GM03348 (cell line): Measurements from ENCODE around the gene ZMYND8.
"Not testable (repeated sequence)": the region's sequence is repeated elsewhere in the genome, so short reads cannot be mapped to it uniquely, and the experiment has no call there.

Experiments
- DNase-seq: peaks from one replicate; pipeline ENCODE4 v3.0.0; 2012; ENCODE audit warnings: low spot score

Gene ZMYND8

DNA sequence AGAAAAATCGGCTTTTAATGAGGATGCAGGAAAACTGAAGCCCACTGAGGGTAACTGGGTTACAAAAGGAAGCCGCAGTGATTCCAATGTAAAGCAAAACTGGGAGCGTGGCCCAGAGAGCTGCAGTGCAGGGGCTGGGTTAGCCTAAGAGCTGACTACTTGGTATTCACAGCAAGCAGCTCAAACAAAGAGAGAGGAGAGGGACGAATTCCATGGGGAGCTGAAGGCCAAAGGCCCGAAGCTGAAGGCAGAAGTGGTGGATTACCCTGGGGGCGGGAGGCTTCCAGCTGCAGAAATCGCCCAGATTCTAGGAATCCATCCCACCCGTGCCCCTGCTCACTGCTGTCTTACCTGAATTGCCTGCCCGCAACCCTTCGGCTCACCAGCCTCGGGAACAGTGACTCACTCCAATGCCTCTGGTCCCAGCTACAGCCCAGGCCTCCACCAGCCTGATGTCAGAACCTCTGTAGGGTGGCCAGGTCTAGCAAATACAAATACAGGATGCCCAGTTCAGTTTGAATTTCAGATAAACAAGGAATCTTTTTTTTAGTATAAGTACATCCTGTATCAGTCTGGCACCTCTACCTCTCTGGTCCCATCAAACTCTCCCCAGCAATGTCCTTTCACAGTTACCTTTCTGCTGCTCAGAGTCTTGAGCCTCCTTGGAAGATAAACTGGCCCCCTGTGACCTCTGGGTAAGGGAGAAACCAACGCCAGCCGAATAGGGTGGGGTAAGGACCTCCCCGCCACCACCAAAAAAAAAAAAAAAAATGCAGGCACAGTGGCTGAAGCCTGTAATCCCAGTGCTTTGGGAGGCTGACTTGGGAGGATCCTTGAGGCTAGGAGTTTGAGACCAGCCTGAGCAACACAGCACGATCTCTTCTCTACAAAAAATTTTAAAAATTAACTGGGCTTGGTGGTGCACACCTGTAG, 14.6 kb upstream of the ZMYND8 start:
- no peak for DNase-seq

DNA sequence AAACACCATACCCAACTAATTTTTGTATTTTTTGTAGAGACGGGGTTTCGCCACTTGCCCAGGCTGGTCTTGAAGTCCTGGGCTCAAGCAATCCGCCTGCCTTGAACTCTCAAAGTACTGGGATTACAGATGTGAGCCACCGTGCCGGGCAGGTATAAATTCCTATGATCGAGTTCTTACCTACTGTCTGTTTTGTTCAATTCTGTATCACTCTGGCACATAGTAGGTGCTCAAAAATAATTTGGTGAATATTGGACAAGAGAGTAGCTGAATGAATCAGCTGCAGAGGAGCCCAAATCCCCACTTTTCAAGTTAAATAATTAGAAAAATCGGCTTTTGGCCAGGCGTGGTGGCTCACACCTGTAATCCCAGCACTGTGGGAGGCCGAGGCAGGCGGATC, 13.7 kb upstream of the ZMYND8 start:
- DNase-seq = no peak

DNA sequence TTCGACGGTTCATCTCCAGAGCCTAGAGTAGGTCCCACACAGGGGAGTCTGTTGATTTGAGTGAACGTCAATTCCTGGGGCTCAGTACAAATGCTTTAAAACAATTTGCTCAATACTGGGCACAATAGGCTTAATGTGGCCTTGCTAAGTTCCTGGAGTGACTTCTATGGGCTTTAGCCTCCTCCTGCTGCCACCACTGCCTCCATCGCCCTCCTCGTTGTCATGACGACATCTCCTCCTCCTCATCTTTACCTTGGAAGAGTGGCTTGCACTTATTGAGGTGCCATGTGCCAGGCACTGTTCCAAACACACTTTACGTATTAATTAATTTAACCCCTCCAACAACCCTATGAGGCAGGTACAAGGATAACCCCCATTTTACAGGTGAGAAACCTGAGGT, 11.8 kb upstream of the ZMYND8 start:
- DNase-seq = no peak

DNA sequence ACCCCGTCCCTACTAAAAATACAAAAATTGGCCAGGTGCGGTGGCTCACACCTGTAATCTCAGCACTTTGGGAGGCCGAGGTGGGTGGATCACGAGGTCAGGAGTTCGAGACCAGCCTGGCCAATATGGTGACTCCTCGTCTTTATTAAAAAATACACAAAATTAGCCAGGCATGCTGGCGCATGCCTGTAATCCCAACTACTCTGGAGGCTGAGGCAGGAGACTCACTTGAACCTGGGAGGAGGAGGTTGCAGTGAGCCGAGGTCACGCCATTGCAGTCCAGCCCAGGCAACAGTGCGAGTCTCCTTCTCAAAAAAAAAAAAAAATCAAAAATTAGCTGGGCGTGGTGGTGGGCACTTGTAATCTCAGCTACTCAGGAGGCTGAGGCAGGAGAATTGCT, 9.8 kb upstream of the ZMYND8 start:
- not testable (repeated sequence) for DNase-seq

DNA sequence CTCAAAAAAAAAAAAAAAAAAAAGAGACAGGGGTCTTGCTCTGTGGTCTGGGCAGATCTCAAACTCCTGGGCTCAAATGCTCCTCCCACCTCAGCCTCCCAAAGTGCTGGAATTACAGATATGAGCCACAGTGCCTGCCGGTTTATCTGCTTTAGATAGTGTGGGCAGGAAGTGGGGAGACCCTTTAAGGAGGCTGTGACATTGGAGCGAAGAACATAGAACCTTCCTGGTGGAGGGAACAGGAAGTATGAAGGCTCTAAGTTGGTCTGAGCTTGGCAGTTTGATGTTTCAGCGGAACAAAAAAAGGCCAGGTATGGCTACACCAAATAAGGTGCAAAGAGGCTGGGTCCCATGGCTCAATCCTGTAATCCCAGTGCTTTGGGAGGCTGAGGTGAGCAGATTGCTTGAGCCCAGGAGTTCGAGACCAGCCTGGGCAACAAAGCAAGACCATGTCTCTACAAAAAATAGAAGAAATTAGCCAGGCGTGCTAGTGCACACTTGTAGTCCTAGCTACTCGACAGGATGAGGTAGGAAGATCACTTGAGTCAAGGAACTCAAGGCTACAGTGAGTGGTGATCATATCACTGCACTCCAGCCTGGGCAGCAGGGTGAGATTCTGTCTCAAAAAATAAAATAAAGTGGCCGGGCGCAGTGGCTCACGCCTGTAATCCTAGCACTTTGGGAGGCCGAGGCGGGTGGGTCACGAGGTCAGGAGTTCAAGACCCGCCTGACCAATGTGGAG, 8.7 kb upstream of the ZMYND8 start:
- no peak for DNase-seq

DNA sequence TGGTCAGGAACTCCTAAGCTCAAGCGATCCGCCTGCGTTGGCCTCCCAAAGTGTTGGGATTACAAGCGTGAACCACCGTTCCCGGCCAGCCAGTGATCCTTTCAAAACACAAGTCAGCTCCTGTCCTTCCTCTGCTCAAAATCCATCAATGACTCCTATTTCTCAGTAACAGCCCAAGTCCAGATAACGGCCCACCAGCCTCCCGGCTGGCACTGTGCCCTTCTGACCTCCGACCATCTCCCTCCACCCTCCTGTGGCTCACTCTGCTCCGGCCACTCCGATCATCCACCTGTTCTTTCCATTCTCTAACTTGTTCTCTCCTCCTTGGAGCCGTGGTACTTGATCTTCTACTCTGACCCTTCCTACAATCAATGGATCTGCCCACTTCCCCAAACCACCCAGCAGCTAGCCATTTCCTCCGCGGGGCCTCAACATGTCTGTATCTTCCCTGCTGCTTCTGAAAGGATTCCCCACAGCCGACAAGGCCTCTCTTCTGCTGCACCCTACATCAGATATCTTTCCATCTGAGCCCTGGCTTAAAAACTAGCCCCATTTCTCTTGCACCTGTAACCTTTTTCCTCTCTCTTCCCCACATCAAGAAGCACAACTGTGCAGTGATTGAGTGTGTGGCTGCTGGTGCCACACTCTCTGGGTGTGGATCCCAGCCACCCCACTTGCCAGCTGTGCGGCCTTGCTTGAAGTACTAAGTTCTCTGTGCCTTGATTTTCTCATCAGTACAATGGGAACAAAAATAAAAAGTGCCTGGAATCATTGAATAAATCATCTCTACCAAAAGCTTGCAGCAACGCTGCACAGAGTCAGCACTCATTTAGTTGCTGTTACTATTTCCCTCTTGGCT, 6.1 kb upstream of the ZMYND8 start:
- DNase-seq = no peak

DNA sequence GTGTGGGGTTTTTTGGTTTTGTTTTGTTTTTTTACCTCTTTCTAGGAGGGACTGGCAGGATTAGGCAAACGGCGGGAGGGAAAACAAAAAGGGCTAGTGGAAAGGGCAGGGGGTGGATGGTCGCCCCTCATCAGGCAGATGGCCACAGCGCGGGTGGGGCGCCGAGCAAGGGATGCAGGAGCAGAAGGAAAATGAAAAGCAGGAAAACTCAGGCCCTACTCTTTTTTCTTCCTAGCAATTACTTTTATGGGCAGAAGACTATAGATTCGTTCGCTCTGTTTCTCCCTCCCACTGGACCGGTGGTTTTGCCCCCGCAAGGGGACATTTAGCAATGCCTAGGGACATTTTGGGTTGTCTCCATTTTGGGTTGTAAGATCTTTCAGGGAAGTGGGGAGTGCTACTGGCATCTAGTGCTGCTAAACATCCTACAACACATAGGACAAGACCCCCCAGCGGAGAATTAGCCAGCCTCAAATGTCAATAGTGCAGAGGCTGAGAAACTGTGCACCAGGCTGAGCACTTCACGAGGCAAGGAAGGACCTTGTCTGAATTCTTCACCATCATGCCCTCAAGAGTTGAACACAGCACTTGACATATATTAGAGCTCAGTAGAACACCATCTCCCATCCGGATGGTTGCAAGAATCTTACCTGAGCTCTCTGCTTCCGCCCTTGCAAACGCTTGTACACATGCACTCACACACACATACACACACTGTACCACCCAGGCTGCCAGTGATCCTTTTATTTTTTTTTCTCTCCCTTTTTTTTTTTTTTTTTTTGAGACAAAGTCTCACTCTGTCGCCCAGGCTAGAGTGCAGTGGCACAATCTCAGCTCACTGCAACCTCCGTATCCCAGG, 4.8 kb upstream of the ZMYND8 start:
- no peak for DNase-seq

DNA sequence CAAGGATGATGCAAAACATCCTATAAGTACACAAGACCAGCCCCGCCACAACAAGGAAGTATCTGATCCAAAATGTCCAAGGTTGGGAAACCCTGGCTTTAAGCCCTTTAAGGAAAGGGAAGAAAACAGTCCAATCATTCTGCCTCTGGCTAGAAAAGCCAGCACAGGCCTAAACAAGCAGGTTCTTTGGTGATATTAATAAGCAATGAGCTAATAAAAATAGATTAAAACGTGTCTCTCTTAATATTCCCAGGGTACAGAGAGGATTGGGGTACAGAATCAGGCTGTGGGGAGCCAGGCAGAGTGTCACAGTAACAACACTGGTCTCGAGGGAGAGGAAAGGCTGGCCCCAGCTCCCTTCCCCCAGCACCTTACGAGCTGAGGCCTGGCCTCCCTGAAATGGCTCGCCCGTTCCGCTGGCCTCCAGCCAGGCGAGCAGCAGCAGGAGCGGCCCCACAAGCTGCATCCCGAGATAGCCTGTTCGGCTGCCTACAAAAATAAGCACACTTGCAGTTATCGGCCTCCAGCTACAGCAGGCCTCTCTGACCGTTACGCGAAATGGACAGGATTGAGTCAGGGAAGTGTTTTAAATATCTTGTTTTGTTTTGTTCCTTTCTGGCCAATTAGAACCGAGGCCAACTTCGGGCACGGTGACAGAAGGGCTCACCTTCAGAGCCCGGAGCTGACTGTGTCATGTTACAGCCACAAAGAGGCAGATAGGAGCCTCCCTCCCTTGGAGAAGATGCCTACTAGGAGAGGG, 4.0 kb upstream of the ZMYND8 start:
- peak; percentile 60 for DNase-seq

DNA sequence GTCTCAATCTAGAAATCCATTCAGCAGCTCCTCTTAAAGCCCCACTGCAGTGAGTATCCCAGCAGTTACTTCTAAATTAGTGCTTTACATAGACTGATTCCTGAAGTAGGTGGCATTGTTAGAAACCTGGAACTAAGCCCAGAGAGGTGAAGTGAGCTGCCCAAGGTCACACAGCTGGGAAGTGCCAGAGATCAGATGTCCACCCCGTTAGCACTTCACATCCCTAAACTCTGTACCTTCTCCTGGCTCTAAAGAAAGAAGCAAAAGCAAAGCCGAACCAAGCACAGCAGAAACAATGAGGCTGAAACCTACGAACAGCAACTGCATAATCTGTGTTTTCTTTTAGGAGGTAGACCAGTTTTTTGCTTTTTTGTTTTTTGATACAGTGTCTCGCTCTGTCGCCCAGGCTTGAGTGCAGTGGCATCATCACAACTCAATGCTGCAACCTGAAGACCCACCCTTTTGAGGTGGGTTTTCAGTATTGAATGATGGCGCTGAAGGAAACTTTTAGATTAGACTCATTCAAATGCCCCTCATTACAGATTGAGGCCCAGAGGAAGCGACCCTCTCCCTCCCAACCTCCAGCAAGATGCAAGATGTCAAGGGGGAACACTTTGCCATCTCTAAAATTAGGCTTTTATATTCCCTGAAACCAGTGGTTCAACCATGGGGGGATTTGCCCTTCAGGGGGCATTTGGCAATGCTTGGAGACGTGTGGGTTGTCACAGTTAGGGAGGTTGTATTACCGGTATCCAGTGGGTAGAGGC, 3.2 kb upstream of the ZMYND8 start:
- DNase-seq = no peak

DNA sequence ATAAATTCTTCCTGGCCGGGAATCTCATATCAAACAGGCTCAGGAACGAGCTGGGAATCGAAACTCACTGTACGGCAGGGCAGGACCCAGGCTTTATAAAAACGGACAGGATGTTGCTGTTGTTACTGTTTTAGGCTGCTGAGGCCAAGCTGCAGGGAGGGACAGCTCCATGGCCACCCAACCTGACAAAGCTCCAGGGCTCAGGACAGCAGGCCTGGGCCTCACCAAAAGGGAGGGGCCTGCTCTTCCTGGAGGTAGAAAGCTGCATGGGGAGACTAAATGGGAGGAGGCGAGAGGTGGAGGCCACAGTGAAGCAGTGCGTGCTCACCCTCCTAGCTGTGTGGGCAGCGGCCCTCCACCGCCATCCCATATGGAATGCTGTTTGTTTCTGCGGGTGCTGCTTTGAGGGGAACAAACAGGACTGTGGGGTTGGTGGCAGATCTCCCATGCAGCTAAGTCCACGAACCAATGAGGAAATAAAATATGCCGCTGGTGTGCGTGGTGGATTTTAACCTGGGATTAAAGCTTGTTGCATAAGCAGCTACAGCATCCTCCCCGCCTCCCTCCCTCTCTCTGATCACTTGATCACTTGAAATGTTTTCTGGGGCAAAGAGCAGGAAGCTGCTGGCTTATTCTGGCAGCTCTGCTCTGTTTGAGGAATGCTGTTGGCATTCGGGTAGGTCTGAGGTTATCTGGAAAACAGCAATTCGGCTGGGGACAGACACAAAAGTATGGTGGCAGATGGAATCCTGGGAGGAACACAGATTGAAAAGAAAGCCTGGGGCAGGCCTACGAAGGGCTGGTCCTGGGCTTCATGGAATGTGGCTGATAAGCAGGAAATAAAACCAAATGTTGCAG, 2.4 kb upstream of the ZMYND8 start:
- DNase-seq = peak; percentile 81

DNA sequence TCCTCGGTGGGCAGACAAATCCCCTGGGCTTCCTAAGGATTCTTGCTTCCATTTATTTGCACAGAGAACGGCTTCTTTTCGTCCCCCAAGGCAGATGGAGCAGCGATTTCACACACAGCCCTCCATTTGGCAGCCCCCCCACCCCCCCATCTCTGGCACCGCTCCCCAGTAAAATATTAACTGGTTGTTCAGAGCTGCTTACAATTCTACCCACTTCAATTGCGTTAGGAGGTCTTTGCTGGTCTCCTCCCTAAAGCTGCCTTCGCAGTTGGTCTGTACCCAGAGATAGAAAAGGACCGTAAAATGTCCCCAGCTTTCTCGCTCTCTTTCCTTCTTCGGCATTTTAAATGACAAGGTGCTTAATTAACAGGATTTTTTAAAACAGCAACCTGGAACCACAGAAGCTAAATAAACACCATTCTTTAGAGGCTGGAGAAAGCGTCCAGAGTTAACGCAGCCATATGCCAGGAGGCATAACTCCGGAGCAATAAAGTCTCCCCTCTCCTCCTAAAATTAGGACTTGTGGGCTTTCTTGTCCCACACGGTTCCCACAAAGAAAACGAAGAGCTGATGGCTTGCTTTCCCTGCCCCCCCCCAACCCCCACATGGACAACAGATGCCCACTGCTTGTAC, 1.7 kb upstream of the ZMYND8 start:
- no peak for DNase-seq

DNA sequence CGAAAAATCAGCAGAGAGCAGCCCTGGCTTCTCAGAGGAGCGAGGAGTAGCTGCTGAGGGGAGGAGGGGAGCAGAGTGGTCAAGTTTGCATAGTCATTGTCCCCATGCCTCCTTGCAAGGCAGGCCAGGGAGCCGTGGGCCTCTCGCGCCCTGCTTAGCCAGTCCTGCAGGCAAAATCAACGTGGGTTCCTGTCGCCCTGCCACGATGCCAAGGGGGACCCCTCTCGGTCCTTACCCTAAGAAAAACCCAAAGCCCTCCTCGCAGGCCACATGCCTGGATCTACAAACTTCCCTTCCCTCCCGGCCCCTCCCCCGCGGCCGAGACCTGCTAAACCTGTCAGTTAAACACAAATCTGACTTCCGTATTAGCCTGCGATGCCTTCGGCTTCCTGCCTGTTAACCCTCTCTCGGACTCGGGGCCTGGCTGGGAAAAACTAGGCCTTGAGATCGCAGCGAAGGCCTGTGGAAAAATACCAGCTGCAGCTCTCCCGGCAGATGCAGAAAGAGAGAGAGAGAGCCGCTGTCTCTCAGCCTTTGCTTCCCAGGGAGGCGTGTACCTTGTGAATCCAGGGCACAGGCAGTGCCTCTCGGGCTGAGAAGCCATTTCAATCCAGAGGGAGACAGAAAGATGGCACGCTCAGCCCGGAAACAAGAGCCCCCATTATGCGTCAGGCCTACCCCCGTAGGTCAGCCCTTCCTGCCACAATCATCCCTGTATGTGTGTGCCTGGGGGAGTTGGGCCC, 968 bp upstream of the ZMYND8 start:
- peak; percentile 69 for DNase-seq

DNA sequence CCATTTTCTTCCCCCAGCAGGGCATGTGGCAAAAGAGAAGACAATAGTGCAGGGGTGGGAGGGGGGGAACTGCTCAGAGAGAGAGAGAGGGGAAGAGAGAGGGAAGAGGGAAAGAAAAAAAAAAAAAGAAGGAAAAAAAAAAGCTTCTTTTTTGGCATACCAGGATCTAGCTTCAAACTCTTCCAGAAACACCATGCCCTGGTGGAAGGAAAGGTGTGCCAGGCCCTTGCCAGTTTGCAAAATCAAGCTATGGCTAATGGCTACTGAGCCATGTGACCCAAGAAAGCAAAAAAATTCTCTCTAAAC, 326 bp downstream of the ZMYND8 start:
- no peak for DNase-seq

DNA sequence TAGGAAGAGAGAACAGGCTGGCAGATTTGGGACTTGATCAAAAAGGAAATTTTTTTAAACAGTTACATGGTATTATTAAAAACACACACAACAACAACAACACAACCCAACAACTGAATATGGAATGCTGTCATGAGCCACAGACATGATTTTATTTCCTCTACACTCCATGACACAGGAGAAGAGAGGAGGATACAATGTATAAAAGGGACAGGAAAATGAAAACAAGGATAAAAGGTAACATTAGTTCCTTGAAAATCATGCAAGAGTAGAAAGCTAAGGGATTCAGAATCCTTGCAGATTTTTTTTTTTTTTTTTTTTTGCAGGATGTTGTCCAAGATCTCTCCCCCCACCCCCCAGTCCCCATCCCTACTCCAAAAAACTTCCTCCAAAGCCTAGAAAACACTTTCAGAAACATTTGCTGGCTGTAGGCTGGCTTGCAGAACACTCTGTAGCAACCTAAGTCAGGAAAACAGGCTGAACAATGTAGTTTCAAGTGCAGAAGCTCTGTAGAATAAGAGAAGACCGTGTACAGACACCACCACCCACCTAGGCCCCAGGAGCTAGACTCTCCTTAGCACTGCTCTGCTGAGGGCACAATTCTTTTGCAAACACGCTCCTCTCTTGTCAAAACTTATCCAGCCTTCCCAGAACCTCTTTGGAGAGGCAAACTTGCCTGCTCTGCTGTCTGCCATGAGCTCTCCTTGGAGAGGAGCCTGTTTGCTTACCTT, 845 bp downstream of the ZMYND8 start:
- DNase-seq = no peak

DNA sequence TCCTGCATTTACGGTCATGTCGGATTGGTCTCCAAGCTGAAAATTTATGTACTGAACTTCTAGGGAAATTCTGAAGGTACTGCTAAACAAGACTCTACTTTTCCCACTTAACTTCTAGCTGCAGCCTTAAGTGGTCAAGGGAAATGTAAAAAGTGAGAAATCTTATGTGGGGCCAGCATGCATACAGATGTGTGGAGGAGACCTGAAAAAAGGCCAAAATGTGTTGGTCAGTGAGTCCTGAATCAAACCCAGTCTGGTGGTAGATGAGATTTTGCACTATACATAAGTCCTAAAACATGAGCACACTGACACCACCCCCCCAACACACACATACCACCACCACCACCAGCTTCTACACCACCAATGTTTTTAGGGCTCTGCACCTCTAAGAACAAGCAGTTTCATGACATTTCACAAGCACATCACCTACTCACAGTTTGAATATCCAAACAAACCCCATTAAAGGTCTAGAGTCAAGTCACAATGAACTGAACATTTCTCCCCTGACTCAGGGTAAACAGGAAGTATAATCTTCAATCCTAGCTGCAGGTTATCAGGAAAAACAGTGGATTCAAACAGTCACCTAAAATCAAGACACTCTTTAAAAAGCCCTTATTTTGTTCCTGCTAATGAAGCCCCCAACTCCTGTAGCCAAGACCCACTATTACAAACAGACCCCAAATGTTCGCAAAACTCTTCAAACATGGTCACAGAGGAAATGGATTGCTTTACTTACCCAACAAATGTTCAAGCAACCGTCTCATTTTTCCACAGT, 1.6 kb downstream of the ZMYND8 start:
- DNase-seq = no peak

DNA sequence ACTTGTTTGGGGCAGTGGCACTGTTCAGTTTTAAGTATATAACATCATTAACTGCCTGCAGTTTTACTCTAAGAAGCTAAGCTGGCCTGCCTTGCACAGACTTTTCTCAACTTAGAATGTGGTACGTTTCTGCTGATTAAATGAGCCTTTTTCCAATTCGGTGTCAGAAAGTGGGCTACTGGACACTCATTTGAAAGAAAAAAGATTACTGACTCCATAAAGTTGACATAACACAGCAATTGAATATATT, 2.1 kb downstream of the ZMYND8 start:
- DNase-seq = no peak
